GM23338 (cell line): Measurements from ENCODE around the gene PRUNE2.

ENCODE experiments used
- CREB1 ChIP-seq: fragments of 250-450 bp; sonication (Bioruptor Pico); IDR thresholded peaks from 2 replicates; pipeline ENCODE4 v1.5.0; 2020; ENCODE audit warnings: low read depth, mild to moderate bottlenecking, moderate library complexity
- EZH2 ChIP-seq: fragments of 200-600 bp; sonication (generic); IDR thresholded peaks from one replicate; pipeline ENCODE4 v1.8.0; 2017; ENCODE audit warnings: antibody characterized with exemption, mild to moderate bottlenecking, low read depth; ENCODE audit not compliant: unreplicated experiment
- EZH2phosphoT487 ChIP-seq: fragments of 200-600 bp; sonication (generic); IDR thresholded peaks from one replicate; pipeline ENCODE4 v1.8.1; 2018; ENCODE audit warnings: antibody characterized with exemption; ENCODE audit not compliant: unreplicated experiment
- JUNB ChIP-seq: IDR thresholded peaks from one replicate; pipeline ENCODE4 v1.6.1; 2016; ENCODE audit warnings: antibody characterized with exemption; ENCODE audit not compliant: unreplicated experiment
- NANOG ChIP-seq: IDR thresholded peaks from 2 replicates; pipeline ENCODE4 v1.6.1; 2016; ENCODE audit warnings: antibody characterized with exemption, borderline replicate concordance
- POLR2AphosphoS5 ChIP-seq: IDR thresholded peaks from 2 replicates; pipeline ENCODE4 v1.6.1; 2016; ENCODE audit warnings: antibody characterized with exemption, low read depth
- ZNF114 ChIP-seq: fragments of 250-450 bp; sonication (Bioruptor Pico); IDR thresholded peaks from 2 replicates; pipeline ENCODE4 v1.5.0; 2020; ENCODE audit warnings: mild to moderate bottlenecking, moderate library complexity
- ZNF331 ChIP-seq: fragments of 250-450 bp; sonication (Bioruptor Pico); IDR thresholded peaks from 2 replicates; pipeline ENCODE4 v1.5.0; 2020; ENCODE audit warnings: low read depth, mild to moderate bottlenecking, moderate library complexity
- TF ChIP-seq, protein P1 (sequence below), 2 experiments: fragments of 200-600 bp in 1 of 2; sonication (generic) in 1 of 2; conservative IDR thresholded peaks; 2 replicates each; pipeline versions ENCODE4 v1.5.1 to v1.6.1; 2016 to 2017; ENCODE audit warnings: antibody characterized with exemption in 2 of 2, low read depth in 2 of 2, mild to moderate bottlenecking in 2 of 2, moderate library complexity in 1 of 2
- TF ChIP-seq, protein P2 (sequence below): IDR thresholded peaks from 2 replicates; pipeline ENCODE4 v1.6.1; 2016; ENCODE audit warnings: antibody characterized with exemption
- TF ChIP-seq, protein P3 (sequence below): IDR thresholded peaks from one replicate; pipeline ENCODE4 v1.6.1; 2018; ENCODE audit warnings: antibody characterized with exemption; ENCODE audit not compliant: unreplicated experiment
- TF ChIP-seq, protein P4 (sequence below): fragments of 250-450 bp; sonication (Bioruptor Pico); IDR thresholded peaks from 2 replicates; pipeline ENCODE4 v1.5.0; 2020; ENCODE audit warnings: mild to moderate bottlenecking, moderate library complexity

DNA sequence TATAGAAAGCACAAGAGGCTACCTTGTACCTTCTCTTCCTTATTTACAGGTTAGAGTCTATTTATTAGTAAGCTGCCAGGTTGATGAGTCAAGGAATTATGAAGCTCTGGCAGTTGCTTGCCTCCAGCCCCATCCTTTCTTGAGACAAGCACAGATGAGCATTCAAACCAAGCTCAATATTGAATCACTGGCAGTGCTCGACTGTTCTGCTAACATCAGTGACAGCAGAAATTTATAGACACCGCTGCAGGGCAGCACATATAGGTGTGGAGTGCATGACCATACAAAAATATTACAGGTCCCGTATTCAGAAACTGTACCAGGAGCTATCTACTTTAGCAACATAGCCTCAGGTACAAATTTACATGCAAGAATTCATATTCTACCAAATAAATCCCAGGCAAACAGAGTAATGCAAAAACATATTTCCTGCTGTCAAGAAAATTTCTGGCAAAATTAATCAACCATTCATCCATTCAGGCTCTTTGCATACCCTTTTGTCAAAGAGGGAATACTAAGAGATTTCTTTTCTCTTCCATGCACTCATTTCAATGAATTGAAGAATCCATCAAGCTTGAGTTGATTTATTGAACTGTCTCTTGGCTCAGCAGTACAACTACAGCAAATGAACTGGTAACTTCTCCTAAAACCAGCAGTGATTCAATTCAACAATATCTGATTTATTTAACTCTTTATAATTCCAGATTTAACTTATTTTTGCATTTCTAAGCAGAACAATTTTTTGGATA is 168.6 kb downstream of the PRUNE2 start:
- TF ChIP-seq, protein P1, sequence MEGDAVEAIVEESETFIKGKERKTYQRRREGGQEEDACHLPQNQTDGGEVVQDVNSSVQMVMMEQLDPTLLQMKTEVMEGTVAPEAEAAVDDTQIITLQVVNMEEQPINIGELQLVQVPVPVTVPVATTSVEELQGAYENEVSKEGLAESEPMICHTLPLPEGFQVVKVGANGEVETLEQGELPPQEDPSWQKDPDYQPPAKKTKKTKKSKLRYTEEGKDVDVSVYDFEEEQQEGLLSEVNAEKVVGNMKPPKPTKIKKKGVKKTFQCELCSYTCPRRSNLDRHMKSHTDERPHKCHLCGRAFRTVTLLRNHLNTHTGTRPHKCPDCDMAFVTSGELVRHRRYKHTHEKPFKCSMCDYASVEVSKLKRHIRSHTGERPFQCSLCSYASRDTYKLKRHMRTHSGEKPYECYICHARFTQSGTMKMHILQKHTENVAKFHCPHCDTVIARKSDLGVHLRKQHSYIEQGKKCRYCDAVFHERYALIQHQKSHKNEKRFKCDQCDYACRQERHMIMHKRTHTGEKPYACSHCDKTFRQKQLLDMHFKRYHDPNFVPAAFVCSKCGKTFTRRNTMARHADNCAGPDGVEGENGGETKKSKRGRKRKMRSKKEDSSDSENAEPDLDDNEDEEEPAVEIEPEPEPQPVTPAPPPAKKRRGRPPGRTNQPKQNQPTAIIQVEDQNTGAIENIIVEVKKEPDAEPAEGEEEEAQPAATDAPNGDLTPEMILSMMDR (conservative IDR thresholded peaks at IDR 0.05; ENCODE audit: low read depth in 2 of 2) = no peak
- no peak for TF ChIP-seq ZNF114 (CRISPR knock-in tag)
- TF ChIP-seq EZH2 = no peak
- TF ChIP-seq JUNB = no peak
- no peak for TF ChIP-seq NANOG
- TF ChIP-seq, protein P2, sequence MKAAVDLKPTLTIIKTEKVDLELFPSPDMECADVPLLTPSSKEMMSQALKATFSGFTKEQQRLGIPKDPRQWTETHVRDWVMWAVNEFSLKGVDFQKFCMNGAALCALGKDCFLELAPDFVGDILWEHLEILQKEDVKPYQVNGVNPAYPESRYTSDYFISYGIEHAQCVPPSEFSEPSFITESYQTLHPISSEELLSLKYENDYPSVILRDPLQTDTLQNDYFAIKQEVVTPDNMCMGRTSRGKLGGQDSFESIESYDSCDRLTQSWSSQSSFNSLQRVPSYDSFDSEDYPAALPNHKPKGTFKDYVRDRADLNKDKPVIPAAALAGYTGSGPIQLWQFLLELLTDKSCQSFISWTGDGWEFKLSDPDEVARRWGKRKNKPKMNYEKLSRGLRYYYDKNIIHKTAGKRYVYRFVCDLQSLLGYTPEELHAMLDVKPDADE = no peak
- TF ChIP-seq POLR2AphosphoS5 = no peak
- no peak for TF ChIP-seq EZH2phosphoT487
- TF ChIP-seq, protein P3, sequence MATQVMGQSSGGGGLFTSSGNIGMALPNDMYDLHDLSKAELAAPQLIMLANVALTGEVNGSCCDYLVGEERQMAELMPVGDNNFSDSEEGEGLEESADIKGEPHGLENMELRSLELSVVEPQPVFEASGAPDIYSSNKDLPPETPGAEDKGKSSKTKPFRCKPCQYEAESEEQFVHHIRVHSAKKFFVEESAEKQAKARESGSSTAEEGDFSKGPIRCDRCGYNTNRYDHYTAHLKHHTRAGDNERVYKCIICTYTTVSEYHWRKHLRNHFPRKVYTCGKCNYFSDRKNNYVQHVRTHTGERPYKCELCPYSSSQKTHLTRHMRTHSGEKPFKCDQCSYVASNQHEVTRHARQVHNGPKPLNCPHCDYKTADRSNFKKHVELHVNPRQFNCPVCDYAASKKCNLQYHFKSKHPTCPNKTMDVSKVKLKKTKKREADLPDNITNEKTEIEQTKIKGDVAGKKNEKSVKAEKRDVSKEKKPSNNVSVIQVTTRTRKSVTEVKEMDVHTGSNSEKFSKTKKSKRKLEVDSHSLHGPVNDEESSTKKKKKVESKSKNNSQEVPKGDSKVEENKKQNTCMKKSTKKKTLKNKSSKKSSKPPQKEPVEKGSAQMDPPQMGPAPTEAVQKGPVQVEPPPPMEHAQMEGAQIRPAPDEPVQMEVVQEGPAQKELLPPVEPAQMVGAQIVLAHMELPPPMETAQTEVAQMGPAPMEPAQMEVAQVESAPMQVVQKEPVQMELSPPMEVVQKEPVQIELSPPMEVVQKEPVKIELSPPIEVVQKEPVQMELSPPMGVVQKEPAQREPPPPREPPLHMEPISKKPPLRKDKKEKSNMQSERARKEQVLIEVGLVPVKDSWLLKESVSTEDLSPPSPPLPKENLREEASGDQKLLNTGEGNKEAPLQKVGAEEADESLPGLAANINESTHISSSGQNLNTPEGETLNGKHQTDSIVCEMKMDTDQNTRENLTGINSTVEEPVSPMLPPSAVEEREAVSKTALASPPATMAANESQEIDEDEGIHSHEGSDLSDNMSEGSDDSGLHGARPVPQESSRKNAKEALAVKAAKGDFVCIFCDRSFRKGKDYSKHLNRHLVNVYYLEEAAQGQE = no peak
- no peak for TF ChIP-seq CREB1 (CRISPR knock-in tag)
- TF ChIP-seq, protein P4, sequence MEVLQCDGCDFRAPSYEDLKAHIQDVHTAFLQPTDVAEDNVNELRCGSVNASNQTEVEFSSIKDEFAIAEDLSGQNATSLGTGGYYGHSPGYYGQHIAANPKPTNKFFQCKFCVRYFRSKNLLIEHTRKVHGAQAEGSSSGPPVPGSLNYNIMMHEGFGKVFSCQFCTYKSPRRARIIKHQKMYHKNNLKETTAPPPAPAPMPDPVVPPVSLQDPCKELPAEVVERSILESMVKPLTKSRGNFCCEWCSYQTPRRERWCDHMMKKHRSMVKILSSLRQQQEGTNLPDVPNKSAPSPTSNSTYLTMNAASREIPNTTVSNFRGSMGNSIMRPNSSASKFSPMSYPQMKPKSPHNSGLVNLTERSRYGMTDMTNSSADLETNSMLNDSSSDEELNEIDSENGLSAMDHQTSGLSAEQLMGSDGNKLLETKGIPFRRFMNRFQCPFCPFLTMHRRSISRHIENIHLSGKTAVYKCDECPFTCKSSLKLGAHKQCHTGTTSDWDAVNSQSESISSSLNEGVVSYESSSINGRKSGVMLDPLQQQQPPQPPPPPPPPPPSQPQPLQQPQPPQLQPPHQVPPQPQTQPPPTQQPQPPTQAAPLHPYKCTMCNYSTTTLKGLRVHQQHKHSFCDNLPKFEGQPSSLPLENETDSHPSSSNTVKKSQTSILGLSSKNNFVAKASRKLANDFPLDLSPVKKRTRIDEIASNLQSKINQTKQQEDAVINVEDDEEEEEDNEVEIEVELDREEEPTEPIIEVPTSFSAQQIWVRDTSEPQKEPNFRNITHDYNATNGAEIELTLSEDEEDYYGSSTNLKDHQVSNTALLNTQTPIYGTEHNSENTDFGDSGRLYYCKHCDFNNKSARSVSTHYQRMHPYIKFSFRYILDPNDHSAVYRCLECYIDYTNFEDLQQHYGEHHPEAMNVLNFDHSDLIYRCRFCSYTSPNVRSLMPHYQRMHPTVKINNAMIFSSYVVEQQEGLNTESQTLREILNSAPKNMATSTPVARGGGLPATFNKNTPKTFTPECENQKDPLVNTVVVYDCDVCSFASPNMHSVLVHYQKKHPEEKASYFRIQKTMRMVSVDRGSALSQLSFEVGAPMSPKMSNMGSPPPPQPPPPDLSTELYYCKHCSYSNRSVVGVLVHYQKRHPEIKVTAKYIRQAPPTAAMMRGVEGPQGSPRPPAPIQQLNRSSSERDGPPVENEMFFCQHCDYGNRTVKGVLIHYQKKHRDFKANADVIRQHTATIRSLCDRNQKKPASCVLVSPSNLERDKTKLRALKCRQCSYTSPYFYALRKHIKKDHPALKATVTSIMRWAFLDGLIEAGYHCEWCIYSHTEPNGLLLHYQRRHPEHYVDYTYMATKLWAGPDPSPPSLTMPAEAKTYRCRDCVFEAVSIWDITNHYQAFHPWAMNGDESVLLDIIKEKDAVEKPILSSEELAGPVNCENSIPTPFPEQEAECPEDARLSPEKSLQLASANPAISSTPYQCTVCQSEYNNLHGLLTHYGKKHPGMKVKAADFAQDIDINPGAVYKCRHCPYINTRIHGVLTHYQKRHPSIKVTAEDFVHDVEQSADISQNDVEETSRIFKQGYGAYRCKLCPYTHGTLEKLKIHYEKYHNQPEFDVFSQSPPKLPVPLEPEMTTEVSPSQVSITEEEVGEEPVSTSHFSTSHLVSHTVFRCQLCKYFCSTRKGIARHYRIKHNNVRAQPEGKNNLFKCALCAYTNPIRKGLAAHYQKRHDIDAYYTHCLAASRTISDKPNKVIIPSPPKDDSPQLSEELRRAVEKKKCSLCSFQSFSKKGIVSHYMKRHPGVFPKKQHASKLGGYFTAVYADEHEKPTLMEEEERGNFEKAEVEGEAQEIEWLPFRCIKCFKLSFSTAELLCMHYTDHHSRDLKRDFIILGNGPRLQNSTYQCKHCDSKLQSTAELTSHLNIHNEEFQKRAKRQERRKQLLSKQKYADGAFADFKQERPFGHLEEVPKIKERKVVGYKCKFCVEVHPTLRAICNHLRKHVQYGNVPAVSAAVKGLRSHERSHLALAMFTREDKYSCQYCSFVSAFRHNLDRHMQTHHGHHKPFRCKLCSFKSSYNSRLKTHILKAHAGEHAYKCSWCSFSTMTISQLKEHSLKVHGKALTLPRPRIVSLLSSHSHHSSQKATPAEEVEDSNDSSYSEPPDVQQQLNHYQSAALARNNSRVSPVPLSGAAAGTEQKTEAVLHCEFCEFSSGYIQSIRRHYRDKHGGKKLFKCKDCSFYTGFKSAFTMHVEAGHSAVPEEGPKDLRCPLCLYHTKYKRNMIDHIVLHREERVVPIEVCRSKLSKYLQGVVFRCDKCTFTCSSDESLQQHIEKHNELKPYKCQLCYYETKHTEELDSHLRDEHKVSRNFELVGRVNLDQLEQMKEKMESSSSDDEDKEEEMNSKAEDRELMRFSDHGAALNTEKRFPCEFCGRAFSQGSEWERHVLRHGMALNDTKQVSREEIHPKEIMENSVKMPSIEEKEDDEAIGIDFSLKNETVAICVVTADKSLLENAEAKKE (CRISPR knock-in tag) = no peak
- TF ChIP-seq ZNF331 (CRISPR knock-in tag) = no peak
